Measurements from ENCODE around the gene CAMK2G. TPM values are rescaled to one million over a fixed set of nuclear protein-coding genes. Genes with fewer than 3 reads are reported as not detected.
A peak's percentile ranks its signal among the peaks of the same experiment; 100 is the strongest.

The CAMK2G gene
- total and polyA plus RNA-seq, 2 experiments from 2014 or later: 30.6 to 34.1 TPM

GRCh38 chr10:73815719-73816030 is 58.7 kb downstream of the CAMK2G start:
- Mint-ChIP-seq H3K27me3 (ENCODE audit: insufficient read depth, low read depth, poor library complexity) (peaks cover 13% of the 10 kb centered on the region), H3K27ac (no peak overlapping the region), H3K9me3 (no peaks in the 10 kb centered on the region), H3K4me1 (peaks cover 15% of the 10 kb centered on the region), H3K4me3 (no peak overlapping the region), H3K36me3 (ENCODE audit: low read depth) (peaks cover 18% of the 10 kb centered on the region)
- Histone ChIP-seq H4K20me1 (replicated peaks; ENCODE audit: insufficient read depth) (peaks cover 12% of the 10 kb centered on the region), H3F3A (replicated peaks; ENCODE audit: low read depth) (0 out of 2 replicates have a peak, but pooled peaks cover 13% of the 10 kb centered on the region), H3K4me1 (ENCODE audit: insufficient read depth) (no peaks in the 10 kb centered on the region; the same call in 1 of the 2 replicates), H2AFZ (no peak overlapping the region), H3K79me2 (replicated peaks; ENCODE audit: insufficient read depth) (no peaks in the 10 kb centered on the region), H3K9me2 (ENCODE audit: insufficient read depth) (no peaks in the 10 kb centered on the region), H3K27ac (ENCODE audit: low read depth) (no peak overlapping the region), H3K4me2 (no peak overlapping the region), H3K27me3 (ENCODE audit: insufficient read depth) (no peaks in the 10 kb centered on the region), H3K36me3 (ENCODE audit: insufficient read depth) (no peaks in the 10 kb centered on the region; the same call in 1 of the 2 replicates), H3K4me3 (no peak overlapping the region)
- DNase-seq (ENCODE audit: low spot score) (no peak), ATAC-seq (no peak)
- TF ChIP-seq ZNF114 (CRISPR knock-in tag; IDR thresholded peaks at IDR 0.05) (no peak), NANOG (IDR thresholded peaks at IDR 0.05; ENCODE audit: borderline replicate concordance) (no peak), ETS1 (IDR thresholded peaks at IDR 0.05) (no peak)

- ATAC-seq: no peak
- TF ChIP-seq ZNF462 (CRISPR knock-in tag; IDR thresholded peaks at IDR 0.05) (no peak), CTCF (conservative IDR thresholded peaks at IDR 0.05; ENCODE audit: low read depth in 2 of 2) (peak; percentile 58 to 60), CREB1 (CRISPR knock-in tag; IDR thresholded peaks at IDR 0.05; ENCODE audit: low read depth) (no peak)
- Histone ChIP-seq H3K27ac (ENCODE audit: low read depth) (no peak overlapping the region), H3K27me3 (ENCODE audit: insufficient read depth) (no peaks in the 10 kb centered on the region), H3K4me2 (no peak overlapping the region), H3K79me2 (replicated peaks; ENCODE audit: insufficient read depth) (no peaks in the 10 kb centered on the region), H3K4me1 (ENCODE audit: insufficient read depth) (peaks cover 6% of the 10 kb centered on the region), H3K36me3 (ENCODE audit: insufficient read depth) (no peaks in the 10 kb centered on the region; the same call in 1 of the 2 replicates), H3F3A (replicated peaks; ENCODE audit: low read depth) (0 out of 2 replicates have a peak, but pooled peaks cover 13% of the 10 kb centered on the region), H3K9me2 (ENCODE audit: insufficient read depth) (no peaks in the 10 kb centered on the region), H4K20me1 (replicated peaks; ENCODE audit: insufficient read depth) (peaks cover 12% of the 10 kb centered on the region), H3K4me3 (no peak overlapping the region), H2AFZ (no peak overlapping the region)
- peaks cover 16% of the 10 kb centered on the region for H3K27me3 Mint-ChIP-seq (ENCODE audit: insufficient read depth, low read depth, poor library complexity)
- DNase-seq (ENCODE audit: low spot score): peak; percentile 82
- H3K4me1 Mint-ChIP-seq: peaks cover 19% of the 10 kb centered on the region
- no peak overlapping the region for H3K27ac Mint-ChIP-seq
- H3K9me3 Mint-ChIP-seq: no peaks in the 10 kb centered on the region
- H3K4me3 Mint-ChIP-seq: no peak overlapping the region
- H3K36me3 Mint-ChIP-seq (ENCODE audit: low read depth): peaks cover 21% of the 10 kb centered on the region
Measured at GRCh38 chr10:73814896-73815718, 59.2 kb downstream of the CAMK2G start.

Measured in GM23338 (cell line).